Stimulated activated CD8-positive, alpha-beta memory T cell treated with anti-CD3 and anti-CD28 coated beads, Interleukin-12 subunit alpha, Interleukin-12 subunit beta, amount 100 ng/mL, for 24 hours (primary cell): ENCODE results near the gene GOLGA8S.
"Not testable (repeated sequence)": the region's sequence is repeated elsewhere in the genome, so short reads cannot be mapped to it uniquely, and the experiment has no call there.

Experiments
- DNase-seq: peaks from one replicate; pipeline ENCODE4 v3.0.0-alpha.2; 2020; ENCODE audit errors: extremely low read depth

Gene GOLGA8S

DNA sequence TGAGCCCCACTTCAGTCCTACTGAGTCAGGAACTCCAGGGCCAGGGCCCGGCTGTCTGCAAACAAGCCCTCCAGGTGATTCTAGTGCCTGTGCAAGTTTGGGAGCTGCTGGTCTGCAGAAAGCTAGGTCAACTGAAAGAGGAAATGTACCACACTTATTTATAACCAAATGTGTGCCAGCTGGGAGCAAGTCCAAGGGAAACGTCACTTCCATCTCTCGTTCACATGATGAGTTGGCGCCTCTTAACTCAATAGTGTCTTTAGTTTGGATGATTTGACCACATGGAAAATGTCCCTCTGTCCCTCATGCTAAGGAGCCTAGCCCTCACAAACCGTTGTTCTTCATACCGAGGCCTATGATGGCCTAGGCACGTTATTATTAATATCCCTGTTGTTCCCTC lies 43.2 kb downstream of the GOLGA8S start:
- DNase-seq, result no peak

DNA sequence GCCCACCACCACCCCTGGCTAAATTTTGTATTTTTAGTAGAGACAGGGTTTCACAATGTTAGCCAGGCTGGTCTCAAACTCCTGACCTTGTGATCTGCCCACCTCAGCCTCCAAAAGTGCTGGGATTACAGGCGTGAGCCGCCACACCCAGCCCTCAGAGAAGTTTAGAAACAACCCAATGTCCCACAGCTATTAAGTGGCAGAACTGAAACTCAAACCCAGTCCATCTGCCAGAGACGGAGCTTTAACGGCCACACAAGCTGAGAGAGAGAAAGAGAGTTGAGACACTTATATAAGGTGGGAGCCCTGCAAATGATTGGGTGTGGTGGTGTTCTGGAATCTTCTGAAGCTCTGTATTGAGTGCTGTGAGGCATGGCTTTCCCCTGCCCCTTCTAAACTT lies 43.8 kb downstream of the GOLGA8S start:
- DNase-seq, result not testable (repeated sequence)

DNA sequence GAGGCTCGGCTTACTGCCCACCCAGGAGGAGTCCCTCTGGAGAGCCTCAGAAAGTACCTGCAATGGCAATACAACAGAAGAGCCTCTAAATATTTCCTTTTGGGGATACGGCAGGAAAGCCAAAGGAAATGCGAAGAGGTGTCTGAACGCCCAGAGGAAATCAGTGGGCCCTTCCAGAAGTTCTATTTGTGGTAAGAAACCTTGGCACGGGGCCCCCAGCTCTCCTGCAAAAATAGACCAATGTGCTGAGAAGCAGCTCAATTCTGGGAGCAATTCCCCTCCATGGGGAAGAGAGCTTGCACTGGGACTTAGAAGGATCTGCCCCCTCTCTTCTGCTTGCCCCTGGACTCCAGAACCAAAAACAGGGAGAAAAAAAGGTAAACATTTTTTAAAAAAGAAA lies 44.7 kb downstream of the GOLGA8S start:
- DNase-seq, result not testable (repeated sequence)

DNA sequence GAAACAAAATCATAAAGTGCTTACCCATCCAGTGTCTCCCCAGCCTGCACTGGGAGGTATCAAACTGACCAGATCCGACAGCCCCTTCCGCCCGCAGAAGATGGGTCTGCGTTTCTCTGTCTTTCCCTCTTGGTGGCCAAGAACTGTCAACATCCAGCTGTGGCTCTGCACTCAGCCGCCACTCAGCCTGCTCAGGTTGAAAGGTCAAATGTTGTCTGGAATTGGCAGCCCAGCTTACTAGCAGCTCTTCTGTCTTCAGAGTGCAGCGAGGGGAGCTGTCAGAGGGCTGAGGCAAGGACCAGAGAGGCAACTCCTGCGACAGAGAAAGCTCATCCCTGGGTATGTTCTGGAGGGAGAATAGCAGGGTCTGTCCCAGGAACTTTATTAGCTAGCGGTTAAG lies 47.1 kb downstream of the GOLGA8S start:
- no peak for DNase-seq

DNA sequence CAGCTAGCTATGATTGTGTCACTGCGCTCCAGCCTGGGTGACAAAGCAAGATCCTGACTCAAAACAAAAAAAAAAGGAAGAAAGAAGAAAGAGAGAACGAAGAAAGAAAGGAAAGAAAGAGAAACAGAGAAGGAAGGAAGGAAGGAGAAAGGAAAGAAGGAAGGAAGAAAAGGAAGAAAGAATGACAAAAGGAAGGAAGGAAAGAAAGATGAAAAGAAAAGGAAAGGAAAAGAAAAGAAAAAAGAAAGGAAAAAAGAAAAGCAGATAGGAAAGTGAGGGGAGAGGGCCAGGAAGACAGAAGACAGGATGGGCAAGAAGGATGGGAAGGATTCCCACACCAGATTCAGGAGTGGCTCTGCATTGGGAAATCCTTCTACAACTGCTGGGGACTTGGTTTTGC lies 47.6 kb downstream of the GOLGA8S start:
- DNase-seq, result no peak

DNA sequence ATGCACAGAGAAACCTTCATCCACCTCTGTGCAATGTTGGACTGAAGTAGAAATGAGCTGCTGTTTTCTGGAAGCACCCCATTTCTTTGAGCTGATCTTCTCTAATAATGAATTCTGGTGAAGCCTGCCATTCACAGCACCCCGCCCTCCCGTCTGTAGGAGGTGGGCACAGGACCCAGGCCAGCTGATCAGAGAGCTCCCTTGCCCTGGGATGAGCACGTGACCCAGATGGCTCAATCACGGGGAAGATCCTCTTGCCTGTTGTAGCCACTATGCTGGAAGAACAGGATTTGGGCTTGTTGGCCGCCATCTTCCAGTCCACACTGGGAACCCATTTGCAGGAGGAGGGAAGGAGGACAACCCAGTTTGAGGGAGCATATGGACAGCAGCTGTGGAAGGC lies 48.0 kb downstream of the GOLGA8S start:
- no peak for DNase-seq

DNA sequence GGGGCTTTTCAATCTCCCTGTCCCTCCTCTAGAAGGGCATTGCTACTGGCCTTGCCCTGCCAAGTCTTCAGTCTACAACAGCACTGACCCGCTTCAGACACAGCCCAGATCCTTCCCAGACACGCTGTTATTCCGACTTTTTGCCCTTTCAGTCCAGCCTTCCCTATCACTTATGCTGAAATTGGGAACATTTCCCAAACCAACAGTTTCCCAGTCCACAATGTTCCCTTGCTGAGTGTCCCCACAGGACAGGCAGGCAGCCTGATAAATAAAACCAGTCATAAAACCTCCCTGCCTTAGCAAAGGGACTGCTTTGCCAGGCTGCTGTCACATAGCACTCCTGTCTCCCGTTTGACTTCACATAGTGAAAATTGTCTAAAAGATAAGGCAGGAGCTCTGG lies 49.0 kb downstream of the GOLGA8S start:
- DNase-seq, result no peak

DNA sequence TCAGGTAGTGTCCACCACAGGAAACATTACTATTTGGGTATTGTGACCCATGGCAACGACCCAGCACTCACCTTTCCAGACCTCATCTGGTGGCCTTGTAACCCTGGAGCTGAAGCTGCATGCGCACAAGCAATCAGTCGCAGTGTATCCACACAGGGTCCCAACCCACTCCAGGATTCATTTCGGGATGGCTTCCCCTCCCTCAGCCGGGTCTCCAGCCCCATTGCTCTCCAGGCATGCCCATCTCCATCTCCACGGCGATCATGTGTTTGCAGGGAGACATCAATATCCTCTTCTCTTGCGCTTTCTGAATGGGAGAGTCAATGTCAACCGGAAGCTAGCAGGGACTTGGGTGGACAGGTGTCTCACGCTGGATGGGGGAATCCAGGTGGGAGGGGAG lies 57.3 kb downstream of the GOLGA8S start:
- DNase-seq, result no peak

- not testable (repeated sequence) for DNase-seq
These were observed 58.5 kb downstream of the GOLGA8S start for GRCh38 chr15:23412881-23413600.
